ENCODE results near the gene ADAMTS10. TPM values are rescaled to one million over a fixed set of nuclear protein-coding genes. Genes with fewer than 3 reads are reported as not detected.

The ADAMTS10 gene
- total RNA-seq, 3 donors from 2014 or later = 4.6 to 23.5 (median 7.1) TPM

GRCh38 chr19:8600816-8601215, 9.7 kb downstream of the ADAMTS10 start:
- intact Hi-C loops (cut with DNase I, micrococcal nuclease) = no loop called here
- DNase-seq (no peak), ATAC-seq (no peak)
- TF ChIP-seq, protein P1, sequence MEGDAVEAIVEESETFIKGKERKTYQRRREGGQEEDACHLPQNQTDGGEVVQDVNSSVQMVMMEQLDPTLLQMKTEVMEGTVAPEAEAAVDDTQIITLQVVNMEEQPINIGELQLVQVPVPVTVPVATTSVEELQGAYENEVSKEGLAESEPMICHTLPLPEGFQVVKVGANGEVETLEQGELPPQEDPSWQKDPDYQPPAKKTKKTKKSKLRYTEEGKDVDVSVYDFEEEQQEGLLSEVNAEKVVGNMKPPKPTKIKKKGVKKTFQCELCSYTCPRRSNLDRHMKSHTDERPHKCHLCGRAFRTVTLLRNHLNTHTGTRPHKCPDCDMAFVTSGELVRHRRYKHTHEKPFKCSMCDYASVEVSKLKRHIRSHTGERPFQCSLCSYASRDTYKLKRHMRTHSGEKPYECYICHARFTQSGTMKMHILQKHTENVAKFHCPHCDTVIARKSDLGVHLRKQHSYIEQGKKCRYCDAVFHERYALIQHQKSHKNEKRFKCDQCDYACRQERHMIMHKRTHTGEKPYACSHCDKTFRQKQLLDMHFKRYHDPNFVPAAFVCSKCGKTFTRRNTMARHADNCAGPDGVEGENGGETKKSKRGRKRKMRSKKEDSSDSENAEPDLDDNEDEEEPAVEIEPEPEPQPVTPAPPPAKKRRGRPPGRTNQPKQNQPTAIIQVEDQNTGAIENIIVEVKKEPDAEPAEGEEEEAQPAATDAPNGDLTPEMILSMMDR (IDR thresholded peaks at IDR 0.05) = no peak
- H3K36me3 ChIP-seq (ENCODE audit: low read depth) = no peaks in the 10 kb centered on the region
- no peak overlapping the region for H3K4me3 ChIP-seq
- H3K4me1 ChIP-seq (ENCODE audit: low read depth) = no peaks in the 10 kb centered on the region
- H3K9me3 ChIP-seq = peaks cover 5% of the 10 kb centered on the region

DNA sequence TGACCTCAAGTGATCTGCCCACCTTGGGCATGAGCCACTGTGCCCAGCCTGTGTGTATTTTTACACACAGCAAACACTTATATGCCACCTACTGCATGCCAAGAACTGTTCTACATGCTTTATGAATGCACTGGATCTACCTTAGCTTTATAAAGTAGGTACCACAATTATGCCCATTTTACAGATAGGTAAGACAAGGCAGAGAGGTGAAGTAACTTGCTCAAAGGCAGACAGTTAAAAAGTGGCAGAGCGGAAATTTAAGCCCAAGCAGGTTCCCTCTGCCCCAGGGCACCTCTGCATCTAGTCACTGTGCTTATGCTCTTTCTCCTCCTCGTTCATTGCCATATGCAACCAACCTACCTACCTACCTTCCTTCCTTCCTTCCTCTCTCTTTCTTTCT, 10.5 kb downstream of the ADAMTS10 start:
- intact Hi-C loops (cut with DNase I, micrococcal nuclease) = no loop called here
- DNase-seq = no peak
- H3K4me3 ChIP-seq = no peak overlapping the region
- H3K9me3 ChIP-seq = peaks cover 5% of the 10 kb centered on the region
- H3K36me3 ChIP-seq (ENCODE audit: low read depth) = no peaks in the 10 kb centered on the region
- no peaks in the 10 kb centered on the region for H3K4me1 ChIP-seq (ENCODE audit: low read depth)
- TF ChIP-seq, protein P1 (IDR thresholded peaks at IDR 0.05) = no peak
- no peak for ATAC-seq

GRCh38 chr19:8596168-8596567, 14.3 kb downstream of the ADAMTS10 start:
- Histone ChIP-seq H3K4me1 (ENCODE audit: low read depth) (peaks cover 11% of the 10 kb centered on the region), H3K9me3 (peaks cover 12% of the 10 kb centered on the region), H3K4me3 (no peak overlapping the region), H3K36me3 (ENCODE audit: low read depth) (no peaks in the 10 kb centered on the region)
- TF ChIP-seq, protein P1 (IDR thresholded peaks at IDR 0.05) = no peak
- intact Hi-C loops (cut with DNase I, micrococcal nuclease) = no loop called here
- DNase-seq (no peak), ATAC-seq (no peak)

DNA sequence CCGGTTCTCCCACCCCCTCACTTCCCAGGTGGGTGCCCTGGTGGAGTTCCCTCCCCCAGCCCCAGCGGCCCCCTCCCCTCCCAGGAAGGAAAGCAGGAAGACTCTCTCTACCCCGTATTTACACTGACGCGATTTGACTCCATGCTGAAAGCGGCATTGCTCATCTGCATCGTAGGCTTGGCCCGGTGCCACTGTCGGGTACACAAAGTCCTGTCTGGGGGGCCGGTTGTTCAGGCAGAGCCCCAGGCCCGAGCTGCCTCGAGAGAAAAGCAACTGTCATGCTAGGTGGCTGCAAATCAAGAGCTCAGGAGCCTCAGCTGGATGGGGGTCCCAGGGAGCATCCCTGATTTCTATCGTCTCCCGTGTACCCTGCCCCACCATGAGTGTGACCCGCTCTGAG, 14.9 kb downstream of the ADAMTS10 start:
- H3K9me3 ChIP-seq = peaks cover 12% of the 10 kb centered on the region
- intact Hi-C loops (cut with DNase I, micrococcal nuclease) = no loop called here
- no peak for ATAC-seq
- H3K36me3 ChIP-seq (ENCODE audit: low read depth) = no peaks in the 10 kb centered on the region
- TF ChIP-seq, protein P1 (IDR thresholded peaks at IDR 0.05) = no peak
- H3K4me1 ChIP-seq (ENCODE audit: low read depth) = peaks cover 11% of the 10 kb centered on the region
- no peak for DNase-seq
- no peak overlapping the region for H3K4me3 ChIP-seq

GRCh38 chr19:8593931-8594330, 16.6 kb downstream of the ADAMTS10 start:
- DNase-seq (no peak), ATAC-seq (no peak)
- TF ChIP-seq, protein P1 (IDR thresholded peaks at IDR 0.05) = no peak
- intact Hi-C loops (cut with DNase I, micrococcal nuclease) = no loop called here
- Histone ChIP-seq H3K9me3 (peaks cover 12% of the 10 kb centered on the region), H3K36me3 (ENCODE audit: low read depth) (no peaks in the 10 kb centered on the region), H3K4me1 (ENCODE audit: low read depth) (peaks cover 11% of the 10 kb centered on the region), H3K4me3 (no peak overlapping the region)
